SK-N-SH (cell line): ENCODE results near the gene ZCCHC14. TPM values are rescaled to one million over a fixed set of nuclear protein-coding genes. Genes with fewer than 3 reads are reported as not detected.
A peak's percentile ranks its signal among the peaks of the same experiment; 100 is the strongest.

ENCODE experiments used
- CTCF ChIA-PET: fragments of 300-600, 350-600 bp; formaldehyde crosslinking; extraction: SDS; loops from one replicate; lab custom pipeline; 2021; lab: Yijun Ruan, JAX
- POLR2A ChIA-PET: fragments of 350-600 bp; sonication (Branson Sonifier 250); formaldehyde crosslinking; extraction: SDS; loops from one replicate; lab custom pipeline; 2020; ENCODE audit warnings: antibody characterized with exemption, inconsistent platforms; lab: Yijun Ruan, JAX
- DNase-seq: peaks from one replicate; pipeline ENCODE4 v3.0.0; 2012
- H2AFZ ChIP-seq: fragments of 200-600 bp; sonication (generic); 2 replicates; pipeline ENCODE4 v1.8.1; 2016; ENCODE audit warnings: antibody characterized with exemption, mild to moderate bottlenecking, low read depth
- H3F3A ChIP-seq: fragments of 200-600 bp; sonication (generic); replicated peaks from 2 replicates; pipeline ENCODE3; 2016; ENCODE audit warnings: antibody characterized with exemption, mild to moderate bottlenecking; ENCODE audit not compliant: insufficient read depth
- H3K27ac ChIP-seq, 2 experiments: fragments of 200-500 bp in 1 of 2; fragments of 200-600 bp in 1 of 2; sonication (Bioruptor generic) in 1 of 2; sonication (generic), shearing (Covaris generic) in 1 of 2; 2 replicates each; pipeline versions ENCODE4 v1.5.1 to v1.6.1; 2014 to 2016; ENCODE audit warnings: low read depth in 2 of 2, inconsistent platforms in 1 of 2, low read length in 1 of 2, mild to moderate bottlenecking in 1 of 2, mixed read lengths in 1 of 2
- H3K27me3 ChIP-seq: fragments of 200-600 bp; sonication (generic), shearing (Covaris generic); 2 replicates; pipeline ENCODE4 v1.6.1; 2016; ENCODE audit warnings: mixed run types; ENCODE audit not compliant: insufficient read depth
- H3K36me3 ChIP-seq, 2 experiments: fragments of 200-500 bp in 1 of 2; fragments of 200-600 bp in 1 of 2; sonication (Bioruptor generic) in 1 of 2; sonication (generic) in 1 of 2; replicated peaks in 1 of 2; 2 replicates each; pipeline versions ENCODE3 to v1.5.1; 2014 to 2016; ENCODE audit warnings: low read length in 1 of 2, mild to moderate bottlenecking in 1 of 2; ENCODE audit not compliant: insufficient read depth in 2 of 2, control insufficient read depth in 1 of 2
- H3K4me1 ChIP-seq, 2 experiments: fragments of 200-500 bp in 1 of 2; fragments of 200-600 bp in 1 of 2; sonication (Bioruptor generic) in 1 of 2; sonication (generic), shearing (Covaris generic) in 1 of 2; 2 replicates each; pipeline versions ENCODE4 v1.5.1 to v1.6.1; 2014 to 2016; ENCODE audit warnings: low read depth in 1 of 2, low read length in 1 of 2, mixed run types in 1 of 2; ENCODE audit not compliant: insufficient read depth in 2 of 2, control insufficient read depth in 1 of 2
- H3K4me2 ChIP-seq: fragments of 200-600 bp; sonication (generic), shearing (Covaris generic); 2 replicates; pipeline ENCODE4 v1.6.1; 2017; ENCODE audit warnings: mixed run types
- H3K4me3 ChIP-seq, 2 experiments: fragments of 200-500 bp in 1 of 2; fragments of 200-600 bp in 1 of 2; sonication (Bioruptor generic) in 1 of 2; sonication (generic), shearing (Covaris generic) in 1 of 2; 2 replicates each; pipeline versions ENCODE4 v1.5.1 to v1.8.1; 2014 to 2016; ENCODE audit warnings: low read depth in 2 of 2, inconsistent platforms in 1 of 2, low read length in 1 of 2, mild to moderate bottlenecking in 1 of 2, mixed read lengths in 1 of 2, moderate library complexity in 1 of 2
- H3K79me2 ChIP-seq: fragments of 200-600 bp; sonication (generic); 2 replicates; pipeline ENCODE4 v1.8.1; 2017; ENCODE audit warnings: mild to moderate bottlenecking; ENCODE audit not compliant: insufficient read depth
- H3K9ac ChIP-seq: fragments of 200-600 bp; sonication (generic); 2 replicates; pipeline ENCODE4 v1.6.1; 2017; ENCODE audit warnings: mixed run types
- H3K9me2 ChIP-seq: fragments of 200-600 bp; sonication (generic); 2 replicates; pipeline ENCODE4 v1.6.1; 2017; ENCODE audit warnings: mixed run types
- H3K9me3 ChIP-seq: fragments of 200-600 bp; sonication (generic); 2 replicates; pipeline ENCODE4 v1.6.1; 2017; ENCODE audit warnings: mixed run types, mild to moderate bottlenecking, moderate library complexity
- H4K20me1 ChIP-seq: fragments of 200-600 bp; sonication (generic); 2 replicates; pipeline ENCODE4 v1.6.1; 2017; ENCODE audit warnings: mild to moderate bottlenecking, mixed run types; ENCODE audit not compliant: insufficient read depth
- CHD2 ChIP-seq: fragments of 150-350 bp; IDR thresholded peaks from 2 replicates; pipeline ENCODE4 v1.6.1; 2018; ENCODE audit warnings: low read length; ENCODE audit not compliant: partially characterized antibody
- ELF1 ChIP-seq: IDR thresholded peaks from 2 replicates; pipeline ENCODE4 v1.4.0; 2012
- EP300 ChIP-seq, 2 experiments: IDR thresholded peaks; 2 replicates each; pipeline versions ENCODE4 v1.4.0 to v1.6.1; 2012; ENCODE audit warnings: borderline replicate concordance in 1 of 2, low read depth in 1 of 2, low read length in 1 of 2
- EZH2phosphoT487 ChIP-seq: fragments of 200-600 bp; sonication (generic); IDR thresholded peaks from 2 replicates; pipeline ENCODE4 v1.6.1; 2017; ENCODE audit warnings: low read depth, mixed run types, mild to moderate bottlenecking, antibody characterized with exemption, moderate library complexity, borderline replicate concordance
- FOSL2 ChIP-seq: IDR thresholded peaks from 2 replicates; pipeline ENCODE4 v1.4.0; 2012; ENCODE audit warnings: low read depth, mild to moderate bottlenecking, moderate library complexity, borderline replicate concordance
- FOXM1 ChIP-seq: IDR thresholded peaks from 2 replicates; pipeline ENCODE4 v1.4.0; 2012; ENCODE audit warnings: low read depth, mild to moderate bottlenecking
- GABPA ChIP-seq: IDR thresholded peaks from 2 replicates; pipeline ENCODE4 v1.4.0; 2012; ENCODE audit warnings: low read depth, mild to moderate bottlenecking
- GATA2 ChIP-seq: sonication (generic); formaldehyde crosslinking; IDR thresholded peaks from 2 replicates; pipeline ENCODE4 v1.5.0; 2020; ENCODE audit warnings: mild to moderate bottlenecking, missing genetic modification reagents
- IRF3 ChIP-seq: fragments of 150-350 bp; IDR thresholded peaks from 2 replicates; pipeline ENCODE4 v1.6.1; 2016; ENCODE audit warnings: mild to moderate bottlenecking, low read depth, low read length
- JUND ChIP-seq: IDR thresholded peaks from 2 replicates; pipeline ENCODE4 v1.4.0; 2012
- MEF2A ChIP-seq: IDR thresholded peaks from 2 replicates; pipeline ENCODE4 v1.4.0; 2012; ENCODE audit warnings: low read depth, borderline replicate concordance
- MXI1 ChIP-seq: IDR thresholded peaks from 2 replicates; pipeline ENCODE4 v1.6.1; 2012; ENCODE audit warnings: mild to moderate bottlenecking, low read depth, low read length, improper control_type of control experiment
- PBX3 ChIP-seq: IDR thresholded peaks from 2 replicates; pipeline ENCODE4; 2012
- POLR2AphosphoS5 ChIP-seq: IDR thresholded peaks from 2 replicates; pipeline ENCODE4 v1.6.1; 2012; ENCODE audit warnings: low read depth, low read length
- RAD21 ChIP-seq: IDR thresholded peaks from 2 replicates; pipeline ENCODE4 v1.6.1; 2012; ENCODE audit warnings: mild to moderate bottlenecking, low read length
- RCOR1 ChIP-seq: fragments of 150-350 bp; IDR thresholded peaks from 2 replicates; pipeline ENCODE4 v1.6.1; 2017; ENCODE audit warnings: antibody characterized with exemption, low read length
- SMC3 ChIP-seq: IDR thresholded peaks from 2 replicates; pipeline ENCODE4 v1.6.1; 2012; ENCODE audit warnings: low read depth, low read length, improper control_type of control experiment
- TAF1 ChIP-seq: IDR thresholded peaks from 2 replicates; pipeline ENCODE4 v1.6.1; 2012; ENCODE audit warnings: low read depth, mild to moderate bottlenecking, low read length, moderate library complexity, borderline replicate concordance
- TEAD4 ChIP-seq: IDR thresholded peaks from 2 replicates; pipeline ENCODE4 v1.4.0; 2012; ENCODE audit warnings: mild to moderate bottlenecking, borderline replicate concordance; ENCODE audit not compliant: insufficient read depth
- USF2 ChIP-seq: fragments of 150-350 bp; IDR thresholded peaks from 2 replicates; pipeline ENCODE4 v1.6.1; 2017; ENCODE audit warnings: antibody characterized with exemption, low read length, low read depth, borderline replicate concordance
- YY1 ChIP-seq: IDR thresholded peaks from 2 replicates; pipeline ENCODE4 v1.4.0; 2012; ENCODE audit warnings: low read depth, mild to moderate bottlenecking
- WGBS: methylation state at CpG from one replicate; pipeline ENCODE4 v1.1.6; 2017; ENCODE audit warnings: low lambda C conversion rate; 5-methylcytosine and 5-hydroxymethylcytosine counted together
- polyA plus RNA-seq, 3 experiments: library from polyadenylated mRNA; depleted of rRNA; stranded (reverse); fragments of >200 nt; gene quantifications; 2 replicates each; pipeline ENCODE4 v1.2.3, GENCODE V29; 2012
- TF ChIP-seq, protein P1 (sequence below): IDR thresholded peaks from 2 replicates; pipeline ENCODE4 v1.4.0; 2012; ENCODE audit warnings: low read depth, borderline replicate concordance
- TF ChIP-seq, protein P2 (sequence below): IDR thresholded peaks from 2 replicates; pipeline ENCODE4 v1.6.1; 2012; ENCODE audit warnings: mild to moderate bottlenecking, low read depth, low read length, moderate library complexity

Gene ZCCHC14
- polyA plus RNA-seq, 1 of the 3 experiments (the other 2 are of a cell fraction): 5.7 TPM

DNA sequence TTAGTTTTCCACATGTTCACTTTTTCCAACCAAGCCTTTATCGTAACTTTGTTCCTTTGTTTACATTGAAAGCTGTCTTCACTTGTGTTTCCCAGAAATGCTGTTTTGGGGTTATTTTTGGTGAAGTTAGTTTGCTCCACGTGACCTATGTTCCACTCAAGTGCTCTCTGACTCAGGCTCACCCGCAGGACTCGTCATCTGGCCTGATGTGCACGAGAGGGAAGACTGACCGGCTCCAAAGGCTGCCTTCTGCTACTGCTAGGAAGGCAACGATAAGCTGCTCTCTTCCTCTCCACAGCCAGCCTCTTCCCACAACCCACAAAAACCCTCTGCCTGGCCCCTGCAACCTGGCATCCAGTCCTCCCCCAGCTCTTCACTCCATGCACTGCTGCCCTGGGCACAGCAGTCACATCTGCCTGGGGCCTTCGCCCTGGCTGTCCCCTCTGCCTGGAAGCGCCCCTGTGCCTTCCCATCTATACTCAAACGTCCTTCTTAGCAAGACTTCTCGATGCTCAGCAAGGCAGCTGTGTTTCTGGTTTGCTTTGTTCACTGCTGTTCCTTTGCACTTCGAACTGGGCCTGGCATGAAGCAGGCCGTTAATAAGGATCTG lies 28.0 kb downstream of the ZCCHC14 start:
- 14% methylated on average over 13 of the region's 13 CpGs for WGBS
- Histone ChIP-seq H3F3A (peaks cover 29% of the 10 kb centered on the region), H3K27ac (peak overlapping the region; percentile 92 to 95), H3K4me3 (peak overlapping the region in 1 of 2 experiments; percentile 38; a peak in 2 of 4 replicates), H3K4me1 (peaks cover 40 to 71% of the 10 kb centered on the region in 2 experiments), H3K27me3 (no peaks in the 10 kb centered on the region), H3K79me2 (peaks cover 90% of the 10 kb centered on the region), H3K36me3 (peaks cover 0 to 5% of the 10 kb centered on the region in 2 experiments), H3K4me2 (peak overlapping the region; percentile 75), H3K9me3 (no peaks in the 10 kb centered on the region), H4K20me1 (peaks cover 34% of the 10 kb centered on the region), H3K9ac (peak overlapping the region; percentile 51; the same call in 1 of the 2 replicates), H3K9me2 (no peaks in the 10 kb centered on the region), H2AFZ (no peak overlapping the region)
- ChIA-PET CTCF (interaction anchor here (1.0 to 2.7 kb wide), 10 partner anchors 8 to 171 kb away, joined by 3 to 13 read pairs (median 3); no protein-coding TSS in a partner anchor), POLR2A (interaction anchor here (0.5 to 1.2 kb wide), 2 partner anchors 21 to 26 kb away, joined by 3 to 4 read pairs; no protein-coding TSS in a partner anchor)
- peak; percentile 58 for DNase-seq
- TF ChIP-seq FOXM1 (no peak), YY1 (no peak), EZH2phosphoT487 (no peak), IRF3 (no peak), RCOR1 (no peak), EP300 (IDR thresholded peaks at IDR 0.05; ENCODE audit: borderline replicate concordance in 1 of 2, low read depth in 1 of 2, low read length in 1 of 2) (no peak; a peak in 1 of 4 replicates), CHD2 (no peak), PBX3 (peak; percentile 23; the same call in 1 of the 2 replicates), TAF1 (no peak), MEF2A (peak; percentile 70; the same call in 1 of the 2 replicates), USF2 (peak; percentile 26; the same call in 1 of the 2 replicates), SMC3 (no peak), POLR2AphosphoS5 (no peak; the same call in 1 of the 2 replicates), ELF1 (no peak), JUND (peak; percentile 35; the same call in 1 of the 2 replicates), RAD21 (no peak), GATA2 (peak; percentile 17; the same call in 1 of the 2 replicates), GABPA (no peak; the same call in 1 of the 2 replicates), MXI1 (0 out of 2 replicates have a peak, but pooled peaks have one; percentile 20), TEAD4 (no peak), FOSL2 (peak; percentile 59; the same call in 1 of the 2 replicates)
- TF ChIP-seq, protein P1, sequence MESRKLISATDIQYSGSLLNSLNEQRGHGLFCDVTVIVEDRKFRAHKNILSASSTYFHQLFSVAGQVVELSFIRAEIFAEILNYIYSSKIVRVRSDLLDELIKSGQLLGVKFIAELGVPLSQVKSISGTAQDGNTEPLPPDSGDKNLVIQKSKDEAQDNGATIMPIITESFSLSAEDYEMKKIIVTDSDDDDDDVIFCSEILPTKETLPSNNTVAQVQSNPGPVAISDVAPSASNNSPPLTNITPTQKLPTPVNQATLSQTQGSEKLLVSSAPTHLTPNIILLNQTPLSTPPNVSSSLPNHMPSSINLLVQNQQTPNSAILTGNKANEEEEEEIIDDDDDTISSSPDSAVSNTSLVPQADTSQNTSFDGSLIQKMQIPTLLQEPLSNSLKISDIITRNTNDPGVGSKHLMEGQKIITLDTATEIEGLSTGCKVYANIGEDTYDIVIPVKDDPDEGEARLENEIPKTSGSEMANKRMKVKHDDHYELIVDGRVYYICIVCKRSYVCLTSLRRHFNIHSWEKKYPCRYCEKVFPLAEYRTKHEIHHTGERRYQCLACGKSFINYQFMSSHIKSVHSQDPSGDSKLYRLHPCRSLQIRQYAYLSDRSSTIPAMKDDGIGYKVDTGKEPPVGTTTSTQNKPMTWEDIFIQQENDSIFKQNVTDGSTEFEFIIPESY: no peak
- TF ChIP-seq, protein P2, sequence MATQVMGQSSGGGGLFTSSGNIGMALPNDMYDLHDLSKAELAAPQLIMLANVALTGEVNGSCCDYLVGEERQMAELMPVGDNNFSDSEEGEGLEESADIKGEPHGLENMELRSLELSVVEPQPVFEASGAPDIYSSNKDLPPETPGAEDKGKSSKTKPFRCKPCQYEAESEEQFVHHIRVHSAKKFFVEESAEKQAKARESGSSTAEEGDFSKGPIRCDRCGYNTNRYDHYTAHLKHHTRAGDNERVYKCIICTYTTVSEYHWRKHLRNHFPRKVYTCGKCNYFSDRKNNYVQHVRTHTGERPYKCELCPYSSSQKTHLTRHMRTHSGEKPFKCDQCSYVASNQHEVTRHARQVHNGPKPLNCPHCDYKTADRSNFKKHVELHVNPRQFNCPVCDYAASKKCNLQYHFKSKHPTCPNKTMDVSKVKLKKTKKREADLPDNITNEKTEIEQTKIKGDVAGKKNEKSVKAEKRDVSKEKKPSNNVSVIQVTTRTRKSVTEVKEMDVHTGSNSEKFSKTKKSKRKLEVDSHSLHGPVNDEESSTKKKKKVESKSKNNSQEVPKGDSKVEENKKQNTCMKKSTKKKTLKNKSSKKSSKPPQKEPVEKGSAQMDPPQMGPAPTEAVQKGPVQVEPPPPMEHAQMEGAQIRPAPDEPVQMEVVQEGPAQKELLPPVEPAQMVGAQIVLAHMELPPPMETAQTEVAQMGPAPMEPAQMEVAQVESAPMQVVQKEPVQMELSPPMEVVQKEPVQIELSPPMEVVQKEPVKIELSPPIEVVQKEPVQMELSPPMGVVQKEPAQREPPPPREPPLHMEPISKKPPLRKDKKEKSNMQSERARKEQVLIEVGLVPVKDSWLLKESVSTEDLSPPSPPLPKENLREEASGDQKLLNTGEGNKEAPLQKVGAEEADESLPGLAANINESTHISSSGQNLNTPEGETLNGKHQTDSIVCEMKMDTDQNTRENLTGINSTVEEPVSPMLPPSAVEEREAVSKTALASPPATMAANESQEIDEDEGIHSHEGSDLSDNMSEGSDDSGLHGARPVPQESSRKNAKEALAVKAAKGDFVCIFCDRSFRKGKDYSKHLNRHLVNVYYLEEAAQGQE: no peak
